GM10248 (cell line): ENCODE results near the gene SPTLC3.

Source experiments
- CTCF ChIA-PET: fragments of 300-600 bp; sonication (Branson Sonifier 250); formaldehyde crosslinking; extraction: SDS; loops from one replicate; lab custom pipeline; 2021; ENCODE audit warnings: antibody characterized with exemption; lab: Yijun Ruan, JAX
- POLR2A ChIA-PET: fragments of 350-650 bp; sonication (Branson Sonifier 250); formaldehyde crosslinking; extraction: SDS; loops from one replicate; lab custom pipeline; 2020; ENCODE audit warnings: antibody characterized with exemption; lab: Yijun Ruan, JAX
- DNase-seq: peaks from one replicate; pipeline ENCODE4 v3.0.0; 2012; ENCODE audit errors: extremely low spot score
- TF ChIP-seq, protein P1 (sequence below): IDR thresholded peaks from 2 replicates; pipeline ENCODE4 v1.5.1; 2012; ENCODE audit warnings: mild to moderate bottlenecking, low read depth; ENCODE audit errors: extremely low read depth, missing control alignments, control extremely low read depth

The SPTLC3 gene

DNA sequence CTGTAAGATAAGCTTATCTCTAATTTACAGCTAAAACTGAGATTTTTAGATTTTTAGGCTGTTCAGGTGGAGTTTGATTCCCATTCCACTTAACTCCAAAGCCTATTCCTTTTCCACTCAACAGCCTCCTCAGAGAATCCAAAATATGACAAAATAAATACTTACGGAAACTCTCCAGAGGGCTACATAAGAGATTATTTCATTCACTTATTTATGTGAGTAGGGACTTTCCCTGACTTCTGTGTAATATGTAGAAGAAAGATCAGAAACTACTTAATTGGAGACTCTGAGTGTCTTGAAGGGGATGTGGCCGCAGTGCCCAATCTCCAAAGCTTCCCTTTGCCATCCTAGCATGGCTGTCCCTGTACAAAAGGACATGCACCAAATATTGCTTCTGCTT lies 140.2 kb downstream of the SPTLC3 start:
- CTCF ChIA-PET, result no interaction called here
- no peak for DNase-seq
- POLR2A ChIA-PET, result no interaction called here
- TF ChIP-seq, protein P1, sequence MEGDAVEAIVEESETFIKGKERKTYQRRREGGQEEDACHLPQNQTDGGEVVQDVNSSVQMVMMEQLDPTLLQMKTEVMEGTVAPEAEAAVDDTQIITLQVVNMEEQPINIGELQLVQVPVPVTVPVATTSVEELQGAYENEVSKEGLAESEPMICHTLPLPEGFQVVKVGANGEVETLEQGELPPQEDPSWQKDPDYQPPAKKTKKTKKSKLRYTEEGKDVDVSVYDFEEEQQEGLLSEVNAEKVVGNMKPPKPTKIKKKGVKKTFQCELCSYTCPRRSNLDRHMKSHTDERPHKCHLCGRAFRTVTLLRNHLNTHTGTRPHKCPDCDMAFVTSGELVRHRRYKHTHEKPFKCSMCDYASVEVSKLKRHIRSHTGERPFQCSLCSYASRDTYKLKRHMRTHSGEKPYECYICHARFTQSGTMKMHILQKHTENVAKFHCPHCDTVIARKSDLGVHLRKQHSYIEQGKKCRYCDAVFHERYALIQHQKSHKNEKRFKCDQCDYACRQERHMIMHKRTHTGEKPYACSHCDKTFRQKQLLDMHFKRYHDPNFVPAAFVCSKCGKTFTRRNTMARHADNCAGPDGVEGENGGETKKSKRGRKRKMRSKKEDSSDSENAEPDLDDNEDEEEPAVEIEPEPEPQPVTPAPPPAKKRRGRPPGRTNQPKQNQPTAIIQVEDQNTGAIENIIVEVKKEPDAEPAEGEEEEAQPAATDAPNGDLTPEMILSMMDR, result no peak

DNA sequence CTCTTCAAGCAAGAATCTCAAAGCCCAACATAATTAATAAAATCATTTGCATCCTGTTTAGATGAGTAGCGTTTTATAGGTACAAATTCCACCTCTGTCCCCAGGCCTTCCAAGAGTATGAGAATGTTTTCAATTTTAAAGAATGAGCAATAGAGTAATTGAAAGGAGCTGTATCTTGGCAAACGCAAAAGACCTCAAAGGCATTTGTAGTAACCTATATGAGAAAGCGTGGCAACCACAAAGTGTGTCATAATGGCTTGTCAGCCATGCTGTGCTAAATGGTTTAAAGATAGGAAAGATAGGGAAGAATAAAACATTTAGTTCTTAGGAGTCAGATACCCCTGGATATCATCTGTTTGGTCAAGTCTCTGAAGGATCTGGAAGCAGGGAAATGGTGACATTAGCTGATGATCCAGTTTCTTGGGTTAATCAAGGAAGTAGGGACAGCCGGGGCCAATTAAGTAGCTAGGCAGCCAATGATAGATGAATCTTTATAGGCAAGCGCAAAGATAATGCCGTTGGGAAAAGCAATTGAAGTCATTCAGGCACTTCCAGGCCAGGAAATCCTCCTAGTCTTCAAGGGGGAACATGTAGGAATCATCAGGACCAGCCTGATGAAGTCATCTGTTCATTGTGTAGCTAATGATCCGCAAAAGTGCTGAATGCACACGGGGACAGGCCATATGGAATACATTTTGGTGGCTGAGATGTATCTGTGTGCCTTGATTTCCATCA lies 140.8 kb downstream of the SPTLC3 start:
- POLR2A ChIA-PET, result no interaction called here
- CTCF ChIA-PET, result no interaction called here
- TF ChIP-seq, protein P1, result no peak
- DNase-seq, result no peak

DNA sequence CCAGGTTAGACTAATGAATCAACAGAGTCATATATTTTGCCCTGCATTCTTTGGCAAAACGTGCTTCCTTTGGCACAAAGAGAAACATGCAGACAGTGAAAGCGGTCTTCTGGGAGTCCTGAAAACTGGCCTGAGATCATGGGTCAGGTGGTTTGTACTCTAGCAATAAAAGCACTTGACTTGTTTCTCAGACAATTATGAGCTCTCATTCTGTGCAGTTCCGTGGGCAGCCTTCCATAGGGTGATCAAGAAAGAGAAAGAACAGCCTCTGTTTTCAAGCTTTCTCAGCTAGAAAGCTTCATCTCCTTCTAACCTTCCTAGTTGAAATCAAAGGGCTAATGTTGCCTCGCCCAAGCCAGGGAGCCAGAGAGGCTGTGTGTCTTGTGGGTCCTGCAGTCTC lies 149.6 kb downstream of the SPTLC3 start:
- CTCF ChIA-PET, result no interaction called here
- no peak for DNase-seq
- TF ChIP-seq, protein P1, result no peak
- POLR2A ChIA-PET, result no interaction called here

DNA sequence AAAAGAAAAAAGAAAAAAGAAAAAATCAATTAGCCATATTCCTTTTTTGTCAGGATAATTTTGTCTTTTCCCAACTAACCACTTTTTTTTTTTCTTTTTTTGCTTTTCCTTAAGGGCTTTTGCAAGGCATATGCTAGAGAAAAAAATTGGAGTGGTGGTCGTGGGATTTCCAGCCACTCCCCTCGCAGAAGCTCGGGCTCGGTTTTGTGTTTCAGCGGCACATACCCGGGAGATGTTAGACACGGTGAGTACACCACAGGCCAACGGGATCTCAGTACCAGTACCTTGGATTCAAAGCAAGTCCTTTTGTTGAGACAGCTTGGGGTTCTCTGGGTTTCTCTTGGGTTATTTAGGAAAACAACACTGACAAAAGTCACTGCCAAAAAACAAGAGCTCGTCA lies 151.1 kb downstream of the SPTLC3 start:
- TF ChIP-seq, protein P1, result no peak
- DNase-seq, result no peak
- ChIA-PET POLR2A (no interaction called here), CTCF (no interaction called here)

DNA sequence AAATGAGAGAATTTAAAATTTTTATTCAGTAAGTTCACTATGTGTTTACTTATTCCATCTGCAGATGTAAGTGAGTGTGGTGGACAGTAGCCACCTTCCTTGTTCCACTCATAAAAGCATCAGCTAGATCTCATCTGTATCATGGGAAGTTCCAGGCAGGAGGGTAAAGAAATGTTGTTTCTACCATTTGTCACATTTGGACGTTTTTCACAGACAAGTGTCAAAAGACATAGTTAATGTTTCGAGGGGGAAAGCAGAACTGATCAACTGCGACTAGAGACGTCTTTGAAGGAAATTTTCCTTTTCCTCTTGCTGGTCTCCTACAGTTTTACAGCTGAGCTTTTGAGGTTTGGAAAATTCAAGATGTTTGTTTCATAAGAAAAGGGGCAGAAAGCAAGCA lies 156.4 kb downstream of the SPTLC3 start:
- TF ChIP-seq, protein P1, result no peak
- ChIA-PET CTCF (interaction anchor here (0.6 to 1.0 kb wide), 2 partner anchors 9 to 19 kb away, joined by 3 read pairs; no protein-coding TSS in a partner anchor), POLR2A (no interaction called here)
- no peak for DNase-seq

DNA sequence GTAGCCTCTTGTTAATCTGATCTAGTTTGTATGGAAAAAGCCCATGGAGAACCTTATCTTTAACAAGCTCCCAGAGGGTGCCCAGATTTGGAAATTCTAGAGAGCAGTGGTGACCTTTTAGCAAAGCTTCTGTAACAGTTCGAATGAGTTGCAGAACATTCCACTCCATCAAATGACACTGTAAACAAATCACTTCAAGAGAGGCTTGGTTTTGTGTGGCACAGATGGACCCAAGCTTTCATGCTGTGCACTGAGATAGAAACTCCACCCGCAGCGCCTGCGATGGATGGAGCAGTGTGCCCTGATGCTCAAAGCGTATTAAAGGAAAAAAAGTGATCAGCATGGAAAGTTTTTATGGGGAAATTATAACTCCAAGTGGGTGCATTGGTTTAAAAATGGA lies 157.2 kb downstream of the SPTLC3 start:
- no peak for DNase-seq
- ChIA-PET POLR2A (no interaction called here), CTCF (no interaction called here)
- TF ChIP-seq, protein P1, result no peak
